ENCODE measurements around the gene PRAMEF6. TPM values are rescaled to one million over a fixed set of nuclear protein-coding genes. Genes with fewer than 3 reads are reported as not detected.
"Not testable (repeated sequence)": the region's sequence is repeated elsewhere in the genome, so short reads cannot be mapped to it uniquely, and the experiment has no call there.

Gene PRAMEF6
- not detected for total RNA-seq

DNA sequence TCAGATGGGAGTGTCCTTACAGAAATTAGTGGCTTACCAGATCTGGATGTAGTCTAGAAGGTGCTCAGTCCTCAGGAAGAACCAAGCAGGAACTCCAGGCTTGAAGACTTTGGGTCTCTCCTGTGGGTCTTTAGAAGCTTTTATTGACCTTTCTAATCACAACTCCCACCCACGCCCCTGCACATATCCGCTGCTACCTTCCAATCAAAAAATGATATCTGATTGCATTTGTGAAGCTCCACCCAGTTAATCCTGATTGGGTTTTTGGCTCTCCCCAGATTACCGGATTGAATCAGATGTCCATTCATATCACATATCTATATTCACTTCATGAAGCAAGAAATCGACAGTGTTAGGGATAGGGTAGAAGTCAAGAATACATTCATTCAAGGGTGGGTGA lies at the start of gene PRAMEF6:
Gene PRAMEF6, minus strand, starts transcription at position 101 of the 400 bp plus-strand sequence. CDS start 5,062 bp downstream, outside the sequence.
- H3K4me1 ChIP-seq; H3K27me3 ChIP-seq; H3K4me3 ChIP-seq; H3K27ac ChIP-seq; H3K36me3 ChIP-seq; DNase-seq; intact Hi-C loops (cut with DNase I); H3K9me3 ChIP-seq: not testable (repeated sequence)
- WGBS, 2 donors: 57 to 100% methylated on average over 1 to 2 of the region's 4 CpGs

DNA sequence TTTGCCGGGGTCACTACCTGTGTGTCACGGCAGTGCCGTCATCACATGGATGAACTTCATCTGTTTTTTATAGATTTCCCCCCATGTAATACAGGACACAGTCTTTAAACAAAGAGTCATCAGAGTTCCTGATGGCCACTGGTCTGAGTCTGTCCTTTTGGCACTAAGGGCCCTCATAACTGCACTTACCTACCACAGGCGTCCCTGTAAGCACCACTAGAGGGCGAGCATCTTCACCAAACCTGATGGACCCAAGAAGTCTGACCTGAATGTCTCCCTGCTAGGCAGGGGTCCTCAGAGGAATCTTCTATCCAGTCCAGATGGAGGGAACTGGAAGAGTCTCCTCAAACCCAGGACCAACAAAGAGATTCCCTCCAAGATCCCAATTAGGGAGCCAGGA lies 23.0 kb downstream of the PRAMEF6 start:
- H3K27ac ChIP-seq; H3K9me3 ChIP-seq; H3K4me1 ChIP-seq; DNase-seq; H3K27me3 ChIP-seq; intact Hi-C loops (cut with DNase I); H3K36me3 ChIP-seq; H3K4me3 ChIP-seq: not testable (repeated sequence)
- 100% methylated on average over 2 of the region's 5 CpGs; no CpG with 5 or more reads in 1 of the 2 donors for WGBS, 2 donors

DNA sequence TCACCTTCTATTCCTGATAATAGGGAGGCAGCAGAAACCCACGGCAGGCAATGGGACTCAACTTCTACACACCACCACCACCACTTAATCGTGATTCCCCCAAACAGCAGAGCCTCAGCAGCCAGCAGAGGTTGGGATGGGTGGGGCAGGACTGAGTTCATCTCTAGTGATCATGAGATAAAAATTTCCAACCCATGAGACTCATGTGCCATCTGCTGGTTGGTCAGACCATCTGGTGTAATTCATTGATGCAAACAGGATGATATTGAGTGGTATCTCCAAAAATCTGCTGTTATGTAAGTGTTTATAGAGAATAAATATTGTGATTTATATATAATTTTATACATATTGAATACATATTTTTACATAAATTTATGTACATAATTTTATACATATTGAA lies 25.6 kb downstream of the PRAMEF6 start:
- H3K27ac ChIP-seq; intact Hi-C loops (cut with DNase I); H3K4me1 ChIP-seq; DNase-seq; H3K36me3 ChIP-seq; H3K9me3 ChIP-seq; H3K27me3 ChIP-seq; H3K4me3 ChIP-seq: not testable (repeated sequence)
- 60% methylated on average over 2 of the region's 2 CpGs; no CpG with 5 or more reads in 1 of the 2 donors for WGBS, 2 donors

- intact Hi-C loops (cut with DNase I); H3K27me3 ChIP-seq; H3K27ac ChIP-seq; DNase-seq; H3K9me3 ChIP-seq; H3K4me3 ChIP-seq; H3K4me1 ChIP-seq; H3K36me3 ChIP-seq: not testable (repeated sequence)
- no CpG with 5 or more reads among the region's 1 CpG for WGBS, 2 donors
These were observed 31.1 kb downstream of the PRAMEF6 start, which contains the start of gene PRAMEF7 for GRCh38 chr1:12916310-12916709. Gene PRAMEF7, plus strand, starts transcription at chr1:12916610. Its CDS starts 1,083 bp downstream, at chr1:12917693.

DNA sequence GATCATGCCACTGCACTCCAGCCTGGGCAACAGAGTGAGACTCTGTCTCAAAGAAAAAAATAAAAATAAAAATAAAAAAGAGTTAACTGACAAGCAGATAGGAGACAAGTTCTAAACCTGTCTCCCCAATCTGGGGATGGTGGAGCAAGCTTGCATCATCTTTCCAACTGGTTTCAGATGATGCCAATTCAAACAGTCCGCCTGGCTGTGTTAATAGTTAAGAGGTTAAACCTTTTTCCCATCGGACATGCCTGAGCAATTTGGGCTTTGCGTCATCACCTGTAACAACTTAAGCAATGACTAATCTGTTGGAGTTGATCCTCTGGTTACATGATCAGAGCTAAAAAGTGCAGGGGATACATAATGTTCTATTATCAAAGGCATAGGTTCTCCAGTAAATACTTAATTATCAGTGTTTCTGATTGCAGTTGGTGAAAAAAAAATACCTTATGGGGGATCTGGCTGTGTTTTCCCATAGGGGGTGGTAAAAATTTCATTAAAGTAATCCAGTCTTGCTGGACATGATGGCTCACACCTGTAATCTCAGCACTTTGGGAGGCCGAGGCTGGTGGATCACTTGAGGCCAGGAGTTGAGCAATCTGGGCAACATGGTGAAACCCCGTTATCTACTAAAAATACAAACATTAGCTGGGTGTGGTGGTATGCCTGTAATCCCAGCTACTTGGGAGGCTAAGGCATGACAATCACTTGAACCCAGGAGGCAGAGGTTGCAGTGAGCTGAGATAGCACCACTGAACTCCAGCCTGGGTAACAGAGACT lies 43.4 kb downstream of the PRAMEF6 start:
- WGBS, 2 donors: no CpG with 5 or more reads among the region's 5 CpGs
- intact Hi-C loops (cut with DNase I); H3K27ac ChIP-seq; H3K9me3 ChIP-seq; H3K4me1 ChIP-seq; DNase-seq; H3K4me3 ChIP-seq; H3K36me3 ChIP-seq; H3K27me3 ChIP-seq: not testable (repeated sequence)

DNA sequence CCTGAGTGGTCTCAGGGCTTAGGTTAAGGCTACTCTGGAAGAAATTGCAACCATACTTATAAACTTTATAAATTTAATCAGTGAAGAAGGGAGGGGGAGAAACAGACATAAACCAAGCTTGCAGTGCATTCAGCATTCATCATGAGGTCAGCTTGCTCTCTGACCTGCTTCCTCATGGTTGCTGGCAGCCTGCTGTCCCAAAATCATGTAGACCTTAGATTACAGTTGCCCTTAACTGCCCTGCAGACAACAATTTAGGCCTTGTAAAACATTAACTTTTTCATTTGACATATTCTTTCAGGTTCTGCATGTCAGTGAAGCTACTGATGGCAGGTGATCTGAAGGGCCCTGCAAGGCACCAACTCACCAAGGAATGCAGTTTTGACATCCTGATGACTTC lies 48.2 kb downstream of the PRAMEF6 start:
- H3K27ac ChIP-seq; H3K9me3 ChIP-seq; H3K4me1 ChIP-seq; DNase-seq; H3K27me3 ChIP-seq; H3K4me3 ChIP-seq; intact Hi-C loops (cut with DNase I); H3K36me3 ChIP-seq: not testable (repeated sequence)

- DNase-seq; intact Hi-C loops (cut with DNase I); H3K36me3 ChIP-seq; H3K9me3 ChIP-seq; H3K27me3 ChIP-seq; H3K27ac ChIP-seq; H3K4me1 ChIP-seq; H3K4me3 ChIP-seq: not testable (repeated sequence)
- WGBS, 2 donors: no CpG with 5 or more reads among the region's 1 CpG
These were observed 49.2 kb downstream of the PRAMEF6 start, which contains the start of gene PRAMEF10 for GRCh38 chr1:12898170-12898569. Gene PRAMEF10, minus strand, starts transcription at chr1:12898270. Its CDS starts 2,423 bp downstream, at chr1:12895847.

Small RNAs within 50 kb of the gene (small RNA-seq; reads per million reads assigned to genes)
- 0 reads per million in 4 donors for gene RNU6-1072P

Other genes with a start within 250 kb of the PRAMEF6 start
- gene AADACL3, start 231.5 kb downstream of the PRAMEF6 start, total RNA-seq: not detected
- gene CFAP107, start 201.4 kb downstream of the PRAMEF6 start, total RNA-seq: not detected
- not detected for gene PRAMEF12, start 173.8 kb downstream of the PRAMEF6 start, total RNA-seq
- not detected for gene PRAMEF1, start 156.2 kb downstream of the PRAMEF6 start, total RNA-seq
- gene PRAMEF11, start 116.2 kb downstream of the PRAMEF6 start, total RNA-seq: not detected
- gene HNRNPCL1, start 98.9 kb downstream of the PRAMEF6 start, total RNA-seq: not detected
- gene PRAMEF2, start 90.5 kb downstream of the PRAMEF6 start, total RNA-seq: not detected
- gene PRAMEF4, start 61.4 kb downstream of the PRAMEF6 start, total RNA-seq: not detected
- gene PRAMEF10, start 49.3 kb downstream of the PRAMEF6 start, total RNA-seq: not detected
- gene PRAMEF7, start 31.0 kb downstream of the PRAMEF6 start, total RNA-seq: not detected
- gene PRAMEF27, start 109.0 kb upstream of the PRAMEF6 start, total RNA-seq: not detected
- not detected for gene HNRNPCL3, start 113.2 kb upstream of the PRAMEF6 start, total RNA-seq
- gene PRAMEF25, start 123.2 kb upstream of the PRAMEF6 start, total RNA-seq: not detected
- gene HNRNPCL2, start 169.3 kb upstream of the PRAMEF6 start, total RNA-seq: not detected
- gene PRAMEF26, start 208.4 kb upstream of the PRAMEF6 start, total RNA-seq: not detected
- not detected for gene HNRNPCL4, start 218.1 kb upstream of the PRAMEF6 start, total RNA-seq
- gene PRAMEF9, start 224.3 kb upstream of the PRAMEF6 start, total RNA-seq: not detected

Measured in esophagus squamous epithelium (tissue), 5 donors.